ENCODE data around the gene YBX1.

DNA sequence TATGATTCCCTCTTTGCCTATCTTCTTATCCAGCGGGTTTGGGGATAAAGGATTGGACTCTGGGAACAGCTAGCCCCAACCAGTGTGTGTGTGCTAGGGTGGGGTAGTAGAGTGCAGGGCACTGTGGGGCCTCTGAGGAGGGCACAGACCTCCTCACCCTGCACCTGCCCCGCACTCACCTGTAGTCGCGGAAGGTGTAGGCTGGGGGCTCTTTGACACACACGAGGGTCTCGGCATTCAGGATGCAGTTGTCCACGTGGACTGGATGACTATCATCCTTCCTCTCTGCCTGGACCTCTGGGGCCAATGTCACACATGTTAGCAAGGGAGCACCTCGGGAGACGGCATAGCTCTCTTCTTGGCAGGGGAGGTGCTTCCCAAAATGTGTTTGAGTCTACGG lies 65.8 kb downstream of the YBX1 start:
- TF ChIP-seq HOXC10 (CRISPR knock-in tag; IDR thresholded peaks at IDR 0.05), result no peak
- TF ChIP-seq, protein P1, sequence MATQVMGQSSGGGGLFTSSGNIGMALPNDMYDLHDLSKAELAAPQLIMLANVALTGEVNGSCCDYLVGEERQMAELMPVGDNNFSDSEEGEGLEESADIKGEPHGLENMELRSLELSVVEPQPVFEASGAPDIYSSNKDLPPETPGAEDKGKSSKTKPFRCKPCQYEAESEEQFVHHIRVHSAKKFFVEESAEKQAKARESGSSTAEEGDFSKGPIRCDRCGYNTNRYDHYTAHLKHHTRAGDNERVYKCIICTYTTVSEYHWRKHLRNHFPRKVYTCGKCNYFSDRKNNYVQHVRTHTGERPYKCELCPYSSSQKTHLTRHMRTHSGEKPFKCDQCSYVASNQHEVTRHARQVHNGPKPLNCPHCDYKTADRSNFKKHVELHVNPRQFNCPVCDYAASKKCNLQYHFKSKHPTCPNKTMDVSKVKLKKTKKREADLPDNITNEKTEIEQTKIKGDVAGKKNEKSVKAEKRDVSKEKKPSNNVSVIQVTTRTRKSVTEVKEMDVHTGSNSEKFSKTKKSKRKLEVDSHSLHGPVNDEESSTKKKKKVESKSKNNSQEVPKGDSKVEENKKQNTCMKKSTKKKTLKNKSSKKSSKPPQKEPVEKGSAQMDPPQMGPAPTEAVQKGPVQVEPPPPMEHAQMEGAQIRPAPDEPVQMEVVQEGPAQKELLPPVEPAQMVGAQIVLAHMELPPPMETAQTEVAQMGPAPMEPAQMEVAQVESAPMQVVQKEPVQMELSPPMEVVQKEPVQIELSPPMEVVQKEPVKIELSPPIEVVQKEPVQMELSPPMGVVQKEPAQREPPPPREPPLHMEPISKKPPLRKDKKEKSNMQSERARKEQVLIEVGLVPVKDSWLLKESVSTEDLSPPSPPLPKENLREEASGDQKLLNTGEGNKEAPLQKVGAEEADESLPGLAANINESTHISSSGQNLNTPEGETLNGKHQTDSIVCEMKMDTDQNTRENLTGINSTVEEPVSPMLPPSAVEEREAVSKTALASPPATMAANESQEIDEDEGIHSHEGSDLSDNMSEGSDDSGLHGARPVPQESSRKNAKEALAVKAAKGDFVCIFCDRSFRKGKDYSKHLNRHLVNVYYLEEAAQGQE (tag by site-specific recombination; IDR thresholded peaks at IDR 0.05), result no peak
- no peak for TF ChIP-seq ZBTB21 (tag by site-specific recombination; IDR thresholded peaks at IDR 0.05)
- TF ChIP-seq ZBTB7A (tag by site-specific recombination; IDR thresholded peaks at IDR 0.05; ENCODE audit: low read depth), result no peak
- no peak for TF ChIP-seq ZNF629 (tag by site-specific recombination; IDR thresholded peaks at IDR 0.05)
- no peak for TF ChIP-seq HOXA7 (CRISPR knock-in tag; IDR thresholded peaks at IDR 0.05; ENCODE audit: borderline replicate concordance)
- TF ChIP-seq RBAK (tag by site-specific recombination; IDR thresholded peaks at IDR 0.05), result no peak
- TF ChIP-seq, protein P2, sequence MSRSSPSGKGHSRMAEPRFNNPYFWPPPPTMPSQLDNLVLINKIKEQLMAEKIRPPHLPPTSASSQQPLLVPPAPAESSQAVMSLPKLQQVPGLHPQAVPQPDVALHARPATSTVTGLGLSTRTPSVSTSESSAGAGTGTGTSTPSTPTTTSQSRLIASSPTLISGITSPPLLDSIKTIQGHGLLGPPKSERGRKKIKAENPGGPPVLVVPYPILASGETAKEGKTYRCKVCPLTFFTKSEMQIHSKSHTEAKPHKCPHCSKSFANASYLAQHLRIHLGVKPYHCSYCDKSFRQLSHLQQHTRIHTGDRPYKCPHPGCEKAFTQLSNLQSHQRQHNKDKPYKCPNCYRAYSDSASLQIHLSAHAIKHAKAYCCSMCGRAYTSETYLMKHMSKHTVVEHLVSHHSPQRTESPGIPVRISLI (tag by site-specific recombination; IDR thresholded peaks at IDR 0.05), result no peak
- TF ChIP-seq, protein P3, sequence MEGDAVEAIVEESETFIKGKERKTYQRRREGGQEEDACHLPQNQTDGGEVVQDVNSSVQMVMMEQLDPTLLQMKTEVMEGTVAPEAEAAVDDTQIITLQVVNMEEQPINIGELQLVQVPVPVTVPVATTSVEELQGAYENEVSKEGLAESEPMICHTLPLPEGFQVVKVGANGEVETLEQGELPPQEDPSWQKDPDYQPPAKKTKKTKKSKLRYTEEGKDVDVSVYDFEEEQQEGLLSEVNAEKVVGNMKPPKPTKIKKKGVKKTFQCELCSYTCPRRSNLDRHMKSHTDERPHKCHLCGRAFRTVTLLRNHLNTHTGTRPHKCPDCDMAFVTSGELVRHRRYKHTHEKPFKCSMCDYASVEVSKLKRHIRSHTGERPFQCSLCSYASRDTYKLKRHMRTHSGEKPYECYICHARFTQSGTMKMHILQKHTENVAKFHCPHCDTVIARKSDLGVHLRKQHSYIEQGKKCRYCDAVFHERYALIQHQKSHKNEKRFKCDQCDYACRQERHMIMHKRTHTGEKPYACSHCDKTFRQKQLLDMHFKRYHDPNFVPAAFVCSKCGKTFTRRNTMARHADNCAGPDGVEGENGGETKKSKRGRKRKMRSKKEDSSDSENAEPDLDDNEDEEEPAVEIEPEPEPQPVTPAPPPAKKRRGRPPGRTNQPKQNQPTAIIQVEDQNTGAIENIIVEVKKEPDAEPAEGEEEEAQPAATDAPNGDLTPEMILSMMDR (tag by site-specific recombination; IDR thresholded peaks at IDR 0.05), result no peak
- no peak for TF ChIP-seq ZNF175 (tag by site-specific recombination; IDR thresholded peaks at IDR 0.05)
- TF ChIP-seq, protein P4, sequence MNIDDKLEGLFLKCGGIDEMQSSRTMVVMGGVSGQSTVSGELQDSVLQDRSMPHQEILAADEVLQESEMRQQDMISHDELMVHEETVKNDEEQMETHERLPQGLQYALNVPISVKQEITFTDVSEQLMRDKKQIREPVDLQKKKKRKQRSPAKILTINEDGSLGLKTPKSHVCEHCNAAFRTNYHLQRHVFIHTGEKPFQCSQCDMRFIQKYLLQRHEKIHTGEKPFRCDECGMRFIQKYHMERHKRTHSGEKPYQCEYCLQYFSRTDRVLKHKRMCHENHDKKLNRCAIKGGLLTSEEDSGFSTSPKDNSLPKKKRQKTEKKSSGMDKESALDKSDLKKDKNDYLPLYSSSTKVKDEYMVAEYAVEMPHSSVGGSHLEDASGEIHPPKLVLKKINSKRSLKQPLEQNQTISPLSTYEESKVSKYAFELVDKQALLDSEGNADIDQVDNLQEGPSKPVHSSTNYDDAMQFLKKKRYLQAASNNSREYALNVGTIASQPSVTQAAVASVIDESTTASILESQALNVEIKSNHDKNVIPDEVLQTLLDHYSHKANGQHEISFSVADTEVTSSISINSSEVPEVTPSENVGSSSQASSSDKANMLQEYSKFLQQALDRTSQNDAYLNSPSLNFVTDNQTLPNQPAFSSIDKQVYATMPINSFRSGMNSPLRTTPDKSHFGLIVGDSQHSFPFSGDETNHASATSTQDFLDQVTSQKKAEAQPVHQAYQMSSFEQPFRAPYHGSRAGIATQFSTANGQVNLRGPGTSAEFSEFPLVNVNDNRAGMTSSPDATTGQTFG (tag by site-specific recombination; IDR thresholded peaks at IDR 0.05; ENCODE audit: borderline replicate concordance), result no peak
- TF ChIP-seq, protein P5, sequence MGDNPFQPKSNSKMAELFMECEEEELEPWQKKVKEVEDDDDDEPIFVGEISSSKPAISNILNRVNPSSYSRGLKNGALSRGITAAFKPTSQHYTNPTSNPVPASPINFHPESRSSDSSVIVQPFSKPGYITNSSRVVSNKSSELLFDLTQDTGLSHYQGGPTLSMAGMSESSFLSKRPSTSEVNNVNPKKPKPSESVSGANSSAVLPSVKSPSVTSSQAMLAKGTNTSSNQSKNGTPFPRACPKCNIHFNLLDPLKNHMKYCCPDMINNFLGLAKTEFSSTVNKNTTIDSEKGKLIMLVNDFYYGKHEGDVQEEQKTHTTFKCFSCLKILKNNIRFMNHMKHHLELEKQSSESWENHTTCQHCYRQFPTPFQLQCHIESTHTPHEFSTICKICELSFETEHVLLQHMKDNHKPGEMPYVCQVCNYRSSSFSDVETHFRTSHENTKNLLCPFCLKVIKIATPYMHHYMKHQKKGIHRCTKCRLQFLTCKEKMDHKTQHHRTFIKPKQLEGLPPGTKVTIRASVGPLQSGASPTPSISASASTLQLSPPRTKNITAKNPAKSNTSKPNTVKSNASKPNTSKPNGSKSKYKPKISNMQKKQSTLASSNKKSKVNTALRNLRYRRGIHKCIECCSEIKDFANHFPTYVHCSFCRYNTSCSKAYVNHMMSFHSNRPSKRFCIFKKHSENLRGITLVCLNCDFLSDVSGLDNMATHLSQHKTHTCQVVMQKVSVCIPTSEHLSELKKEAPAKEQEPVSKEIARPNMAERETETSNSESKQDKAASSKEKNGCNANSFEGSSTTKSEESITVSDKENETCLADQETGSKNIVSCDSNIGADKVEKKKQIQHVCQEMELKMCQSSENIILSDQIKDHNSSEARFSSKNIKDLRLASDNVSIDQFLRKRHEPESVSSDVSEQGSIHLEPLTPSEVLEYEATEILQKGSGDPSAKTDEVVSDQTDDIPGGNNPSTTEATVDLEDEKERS (tag by site-specific recombination; IDR thresholded peaks at IDR 0.05), result no peak
- no peak for TF ChIP-seq ZNF510 (tag by site-specific recombination; IDR thresholded peaks at IDR 0.05; ENCODE audit: insufficient replicate concordance)
- TF ChIP-seq, protein P6, sequence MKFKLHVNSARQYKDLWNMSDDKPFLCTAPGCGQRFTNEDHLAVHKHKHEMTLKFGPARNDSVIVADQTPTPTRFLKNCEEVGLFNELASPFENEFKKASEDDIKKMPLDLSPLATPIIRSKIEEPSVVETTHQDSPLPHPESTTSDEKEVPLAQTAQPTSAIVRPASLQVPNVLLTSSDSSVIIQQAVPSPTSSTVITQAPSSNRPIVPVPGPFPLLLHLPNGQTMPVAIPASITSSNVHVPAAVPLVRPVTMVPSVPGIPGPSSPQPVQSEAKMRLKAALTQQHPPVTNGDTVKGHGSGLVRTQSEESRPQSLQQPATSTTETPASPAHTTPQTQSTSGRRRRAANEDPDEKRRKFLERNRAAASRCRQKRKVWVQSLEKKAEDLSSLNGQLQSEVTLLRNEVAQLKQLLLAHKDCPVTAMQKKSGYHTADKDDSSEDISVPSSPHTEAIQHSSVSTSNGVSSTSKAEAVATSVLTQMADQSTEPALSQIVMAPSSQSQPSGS (tag by site-specific recombination; IDR thresholded peaks at IDR 0.05; ENCODE audit: low read depth), result no peak

All from HEK293 (cell line).